ENCODE measurements around the gene OLAH. TPM values are rescaled to one million over a fixed set of nuclear protein-coding genes. Genes with fewer than 3 reads are reported as not detected.

Gene OLAH
- total and polyA plus RNA-seq, 4 donors = 0.25 to 0.42 TPM; not detected in 2

DNA sequence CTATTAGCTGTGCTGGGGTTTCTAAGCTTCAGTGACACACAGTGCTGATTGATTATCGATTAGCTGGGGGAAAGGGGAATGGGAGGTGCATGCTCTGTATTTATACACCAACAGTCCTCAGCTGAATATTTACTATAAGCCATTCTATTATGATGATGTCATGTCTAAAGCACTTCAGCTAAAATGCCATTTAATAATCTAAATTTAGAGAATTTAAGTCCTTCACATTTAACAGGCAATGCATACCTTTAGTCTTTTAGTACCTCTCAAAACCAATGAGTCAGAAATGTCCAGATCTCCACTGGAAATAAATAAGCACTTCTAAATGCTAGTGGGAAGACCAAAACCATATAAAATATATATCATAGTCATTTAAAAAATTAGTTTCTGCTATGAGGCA lies 78.0 kb downstream of the OLAH start:
- DNase-seq (ENCODE audit: low spot score) = no peak
- H3K4me3 ChIP-seq (ENCODE audit: low read depth in 1 of 3, low read length in 3 of 3) = no peak overlapping the region
- H3K27me3 ChIP-seq (ENCODE audit: control insufficient read depth in 4 of 4, insufficient read depth in 4 of 4, low read length in 3 of 4) = no peaks in the 10 kb centered on the region
- H3K27ac ChIP-seq (ENCODE audit: low read depth in 1 of 2, low read length in 2 of 2) = no peak overlapping the region
- no peaks in the 10 kb centered on the region for H3K9me3 ChIP-seq (ENCODE audit: control insufficient read depth in 4 of 4, low read length in 3 of 4)
- no peaks in the 10 kb centered on the region for H3K4me1 ChIP-seq (ENCODE audit: control insufficient read depth in 4 of 4, insufficient read depth in 4 of 4, low read length in 3 of 4)
- H3K36me3 ChIP-seq (ENCODE audit: control insufficient read depth in 4 of 4, insufficient read depth in 3 of 4, low read depth in 1 of 4, low read length in 3 of 4) = peaks cover 7 to 25% (median 15%) of the 10 kb centered on the region in 4 donors
- WGBS = 100% methylated on average over 1 of the region's 1 CpG
- H3K9ac ChIP-seq (ENCODE audit: low read depth in 1 of 2, low read length in 2 of 2) = no peak overlapping the region
- TF ChIP-seq FOXA1 (IDR thresholded peaks at IDR 0.05) = no peak
- no peak for TF ChIP-seq RXRA (IDR thresholded peaks at IDR 0.05)
- no peak for TF ChIP-seq ZBTB33 (IDR thresholded peaks at IDR 0.05)
- TF ChIP-seq, protein P1, sequence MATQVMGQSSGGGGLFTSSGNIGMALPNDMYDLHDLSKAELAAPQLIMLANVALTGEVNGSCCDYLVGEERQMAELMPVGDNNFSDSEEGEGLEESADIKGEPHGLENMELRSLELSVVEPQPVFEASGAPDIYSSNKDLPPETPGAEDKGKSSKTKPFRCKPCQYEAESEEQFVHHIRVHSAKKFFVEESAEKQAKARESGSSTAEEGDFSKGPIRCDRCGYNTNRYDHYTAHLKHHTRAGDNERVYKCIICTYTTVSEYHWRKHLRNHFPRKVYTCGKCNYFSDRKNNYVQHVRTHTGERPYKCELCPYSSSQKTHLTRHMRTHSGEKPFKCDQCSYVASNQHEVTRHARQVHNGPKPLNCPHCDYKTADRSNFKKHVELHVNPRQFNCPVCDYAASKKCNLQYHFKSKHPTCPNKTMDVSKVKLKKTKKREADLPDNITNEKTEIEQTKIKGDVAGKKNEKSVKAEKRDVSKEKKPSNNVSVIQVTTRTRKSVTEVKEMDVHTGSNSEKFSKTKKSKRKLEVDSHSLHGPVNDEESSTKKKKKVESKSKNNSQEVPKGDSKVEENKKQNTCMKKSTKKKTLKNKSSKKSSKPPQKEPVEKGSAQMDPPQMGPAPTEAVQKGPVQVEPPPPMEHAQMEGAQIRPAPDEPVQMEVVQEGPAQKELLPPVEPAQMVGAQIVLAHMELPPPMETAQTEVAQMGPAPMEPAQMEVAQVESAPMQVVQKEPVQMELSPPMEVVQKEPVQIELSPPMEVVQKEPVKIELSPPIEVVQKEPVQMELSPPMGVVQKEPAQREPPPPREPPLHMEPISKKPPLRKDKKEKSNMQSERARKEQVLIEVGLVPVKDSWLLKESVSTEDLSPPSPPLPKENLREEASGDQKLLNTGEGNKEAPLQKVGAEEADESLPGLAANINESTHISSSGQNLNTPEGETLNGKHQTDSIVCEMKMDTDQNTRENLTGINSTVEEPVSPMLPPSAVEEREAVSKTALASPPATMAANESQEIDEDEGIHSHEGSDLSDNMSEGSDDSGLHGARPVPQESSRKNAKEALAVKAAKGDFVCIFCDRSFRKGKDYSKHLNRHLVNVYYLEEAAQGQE (IDR thresholded peaks at IDR 0.05) = no peak
- TF ChIP-seq YY1 (IDR thresholded peaks at IDR 0.05) = no peak
- TF ChIP-seq TAF1 (conservative IDR thresholded peaks at IDR 0.05) = no peak
- no peak for TF ChIP-seq FOXA2 (IDR thresholded peaks at IDR 0.05)
- TF ChIP-seq EGR1 (IDR thresholded peaks at IDR 0.05; ENCODE audit: low read depth in 2 of 2) = no peak
- no peak for TF ChIP-seq MAX (IDR thresholded peaks at IDR 0.05)
- no peak for TF ChIP-seq HNF4G (IDR thresholded peaks at IDR 0.05)
- TF ChIP-seq NR2F2 (IDR thresholded peaks at IDR 0.05) = no peak
- TF ChIP-seq ATF3 (IDR thresholded peaks at IDR 0.05) = no peak
- no peak for TF ChIP-seq RAD21 (IDR thresholded peaks at IDR 0.05)

GRCh38 chr10:15122477-15123030 lies 78.8 kb downstream of the OLAH start:
- TF ChIP-seq MAX (IDR thresholded peaks at IDR 0.05) (no peak), EGR1 (IDR thresholded peaks at IDR 0.05; ENCODE audit: low read depth in 2 of 2) (no peak), GABPA (IDR thresholded peaks at IDR 0.05 in 1 of 2, conservative IDR thresholded peaks at IDR 0.05 in 1 of 2) (no peak), FOXA2 (IDR thresholded peaks at IDR 0.05) (no peak), ZBTB33 (IDR thresholded peaks at IDR 0.05) (no peak), SP1 (IDR thresholded peaks at IDR 0.05) (no peak), HNF4A (conservative IDR thresholded peaks at IDR 0.05) (no peak), YY1 (IDR thresholded peaks at IDR 0.05) (no peak), NR2F2 (IDR thresholded peaks at IDR 0.05) (no peak), HNF4G (IDR thresholded peaks at IDR 0.05) (no peak), TAF1 (conservative IDR thresholded peaks at IDR 0.05) (no peak)
- TF ChIP-seq, protein P1 (IDR thresholded peaks at IDR 0.05) = no peak
- Histone ChIP-seq H3K9me3 (ENCODE audit: control insufficient read depth in 4 of 4, low read length in 3 of 4) (no peaks in the 10 kb centered on the region), H3K4me3 (ENCODE audit: low read depth in 1 of 3, low read length in 3 of 3) (no peak overlapping the region), H3K4me1 (ENCODE audit: control insufficient read depth in 4 of 4, insufficient read depth in 4 of 4, low read length in 3 of 4) (no peaks in the 10 kb centered on the region), H3K9ac (ENCODE audit: low read depth in 1 of 2, low read length in 2 of 2) (no peak overlapping the region), H3K27ac (ENCODE audit: low read depth in 1 of 2, low read length in 2 of 2) (no peak overlapping the region), H3K27me3 (ENCODE audit: control insufficient read depth in 4 of 4, insufficient read depth in 4 of 4, low read length in 3 of 4) (no peaks in the 10 kb centered on the region), H3K36me3 (ENCODE audit: control insufficient read depth in 4 of 4, insufficient read depth in 3 of 4, low read depth in 1 of 4, low read length in 3 of 4) (peaks cover 7 to 21% (median 15%) of the 10 kb centered on the region in 4 donors)
- no peak for DNase-seq (ENCODE audit: low spot score)
- WGBS = 95% methylated on average over 9 of the region's 9 CpGs
